ENCODE data around the gene RBMS3.

- TF ChIP-seq, protein P1, sequence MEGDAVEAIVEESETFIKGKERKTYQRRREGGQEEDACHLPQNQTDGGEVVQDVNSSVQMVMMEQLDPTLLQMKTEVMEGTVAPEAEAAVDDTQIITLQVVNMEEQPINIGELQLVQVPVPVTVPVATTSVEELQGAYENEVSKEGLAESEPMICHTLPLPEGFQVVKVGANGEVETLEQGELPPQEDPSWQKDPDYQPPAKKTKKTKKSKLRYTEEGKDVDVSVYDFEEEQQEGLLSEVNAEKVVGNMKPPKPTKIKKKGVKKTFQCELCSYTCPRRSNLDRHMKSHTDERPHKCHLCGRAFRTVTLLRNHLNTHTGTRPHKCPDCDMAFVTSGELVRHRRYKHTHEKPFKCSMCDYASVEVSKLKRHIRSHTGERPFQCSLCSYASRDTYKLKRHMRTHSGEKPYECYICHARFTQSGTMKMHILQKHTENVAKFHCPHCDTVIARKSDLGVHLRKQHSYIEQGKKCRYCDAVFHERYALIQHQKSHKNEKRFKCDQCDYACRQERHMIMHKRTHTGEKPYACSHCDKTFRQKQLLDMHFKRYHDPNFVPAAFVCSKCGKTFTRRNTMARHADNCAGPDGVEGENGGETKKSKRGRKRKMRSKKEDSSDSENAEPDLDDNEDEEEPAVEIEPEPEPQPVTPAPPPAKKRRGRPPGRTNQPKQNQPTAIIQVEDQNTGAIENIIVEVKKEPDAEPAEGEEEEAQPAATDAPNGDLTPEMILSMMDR (IDR thresholded peaks at IDR 0.05) = no peak
- TF ChIP-seq POLR2A (IDR thresholded peaks at IDR 0.05) = no peak
Measured at GRCh38 chr3:29544701-29545363, 264.0 kb downstream of the RBMS3 start.
